GM21825 (cell line): Measurements from ENCODE around the gene HADH.
"Not testable (repeated sequence)": the region's sequence is repeated elsewhere in the genome, so short reads cannot be mapped to it uniquely, and the experiment has no call there.

Experiments
- ATAC-seq: cut with Tn5 transposase; IDR thresholded peaks from one replicate; pipeline ENCODE4 v1.9.1; 2021; ENCODE audit warnings: mild to moderate bottlenecking, moderate library complexity; ENCODE audit not compliant: unreplicated experiment

HADH gene

DNA sequence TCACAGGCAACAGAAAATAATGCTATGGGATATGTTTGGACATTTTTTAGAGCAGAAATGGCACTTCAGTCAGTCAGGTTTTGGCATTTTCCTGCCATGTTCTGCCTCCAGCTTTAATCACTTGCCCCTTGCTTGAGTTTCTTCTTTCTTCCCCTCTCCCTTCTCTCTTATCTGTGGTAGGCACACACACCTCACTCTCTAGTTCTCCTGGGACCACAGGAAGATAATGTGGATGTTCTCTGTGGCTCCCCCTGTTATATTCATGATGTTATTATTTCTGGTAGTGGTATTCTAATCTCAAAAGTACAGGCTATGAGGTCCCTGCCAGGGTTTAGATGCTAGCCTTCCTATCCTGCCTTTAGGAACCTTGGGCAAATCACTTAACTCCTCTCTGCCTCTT, 5.2 kb downstream of the HADH start:
- no peak for ATAC-seq

- ATAC-seq, result no peak
These were observed 7.5 kb downstream of the HADH start for GRCh38 chr4:107996949-107997788.

DNA sequence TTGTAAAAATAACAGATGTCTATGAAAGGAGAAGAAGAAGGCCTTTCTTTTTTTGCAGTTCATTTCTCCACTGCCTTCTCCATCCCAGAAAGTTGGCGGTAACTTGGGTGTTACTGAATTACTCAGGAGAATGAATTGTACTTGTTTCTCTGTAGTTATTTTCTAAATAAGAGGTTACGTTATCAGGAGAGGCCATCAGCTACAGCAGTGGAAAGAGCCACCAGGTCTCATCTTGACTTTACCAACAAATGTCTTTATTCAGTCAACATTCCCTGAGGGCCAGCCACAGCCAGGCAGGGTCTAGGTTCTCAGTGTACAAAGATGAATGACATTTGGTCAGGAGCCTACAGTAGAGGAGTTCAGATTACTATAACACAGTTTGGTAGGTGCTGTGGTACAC, 8.1 kb downstream of the HADH start:
- no peak for ATAC-seq

DNA sequence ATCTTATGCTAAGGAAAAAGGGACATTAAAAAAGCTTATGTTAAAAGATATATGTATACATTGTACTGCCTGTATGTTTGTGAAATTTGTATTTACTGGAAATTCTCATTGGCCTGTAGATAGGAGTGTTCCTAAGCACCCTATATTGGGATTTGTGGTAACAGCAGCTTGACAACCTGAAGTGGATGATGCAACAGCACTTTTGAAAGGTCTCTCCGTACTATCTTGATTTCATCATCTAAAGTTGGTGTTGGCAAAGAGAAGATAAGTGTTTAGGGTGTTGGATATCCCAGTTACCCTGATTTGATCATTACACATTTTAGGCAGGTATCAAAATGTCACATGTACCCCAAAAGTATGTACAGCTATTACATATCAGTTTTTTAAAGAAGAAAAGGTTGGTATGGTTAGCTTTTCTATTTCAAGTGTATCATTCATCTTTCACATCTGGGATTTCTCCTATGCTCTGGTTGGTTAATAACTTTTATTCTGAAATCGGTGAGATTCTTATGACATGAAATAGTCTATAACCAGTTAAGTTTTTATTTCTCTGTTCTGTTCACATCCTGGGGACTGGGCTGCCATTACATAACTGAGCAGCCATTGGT, 10.3 kb downstream of the HADH start:
- ATAC-seq, result no peak

GRCh38 chr4:108001540-108002135, 11.9 kb downstream of the HADH start:
- ATAC-seq, result no peak

DNA sequence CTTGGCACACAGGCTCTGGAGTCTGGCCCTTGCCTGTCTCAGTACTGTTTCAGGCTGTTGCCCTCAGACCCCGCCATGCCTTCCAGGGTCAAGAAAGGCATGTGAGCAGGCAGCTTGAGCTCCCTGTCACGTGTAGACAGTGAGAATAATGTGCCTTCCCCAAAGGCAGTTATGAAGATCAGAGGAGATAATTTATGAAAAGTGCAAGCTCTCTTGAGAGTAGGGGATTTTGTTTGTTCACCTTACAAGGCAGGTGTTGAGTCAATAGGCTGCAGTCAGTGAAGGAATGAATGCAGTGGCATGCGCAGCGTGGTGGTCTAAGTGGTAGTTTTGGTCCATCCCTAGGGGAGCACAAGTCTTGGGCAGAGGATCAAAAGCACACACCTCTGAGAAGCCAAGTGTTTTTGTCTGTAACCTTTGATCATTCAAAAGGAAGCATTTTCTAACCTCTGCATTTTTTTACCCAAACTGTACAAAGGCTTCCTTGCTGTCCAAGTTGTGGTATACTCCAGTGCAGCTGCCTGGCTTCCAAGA, 14.4 kb downstream of the HADH start:
- ATAC-seq, result no peak

DNA sequence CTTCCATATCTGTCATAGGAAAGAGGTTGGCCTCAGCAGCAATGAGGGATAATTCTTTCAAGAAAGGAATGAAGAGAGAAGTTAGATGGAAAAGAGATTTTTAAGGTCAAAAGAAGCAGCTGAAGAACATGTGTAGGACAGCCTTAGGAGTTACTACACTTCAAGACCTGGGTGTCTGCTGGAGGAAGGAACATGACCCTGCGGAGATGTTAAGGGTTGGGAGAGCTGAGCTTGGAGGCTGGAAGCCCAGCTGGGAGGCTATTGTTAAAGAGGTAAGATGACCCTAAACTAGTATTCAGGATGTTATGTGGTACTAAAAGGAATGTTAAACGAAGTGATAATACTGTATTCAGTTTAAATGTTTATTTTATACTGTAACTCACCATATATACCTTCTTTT, 15.0 kb downstream of the HADH start:
- ATAC-seq, result no peak

- no peak for ATAC-seq
These were observed 16.1 kb downstream of the HADH start for GRCh38 chr4:108005807-108006206.

- ATAC-seq, result no peak
These were observed 16.7 kb downstream of the HADH start for GRCh38 chr4:108006361-108006760.

- ATAC-seq, result no peak
These were observed 18.3 kb downstream of the HADH start for GRCh38 chr4:108007984-108008383.

- ATAC-seq, result no peak
These were observed 19.0 kb downstream of the HADH start for GRCh38 chr4:108008721-108009120.

DNA sequence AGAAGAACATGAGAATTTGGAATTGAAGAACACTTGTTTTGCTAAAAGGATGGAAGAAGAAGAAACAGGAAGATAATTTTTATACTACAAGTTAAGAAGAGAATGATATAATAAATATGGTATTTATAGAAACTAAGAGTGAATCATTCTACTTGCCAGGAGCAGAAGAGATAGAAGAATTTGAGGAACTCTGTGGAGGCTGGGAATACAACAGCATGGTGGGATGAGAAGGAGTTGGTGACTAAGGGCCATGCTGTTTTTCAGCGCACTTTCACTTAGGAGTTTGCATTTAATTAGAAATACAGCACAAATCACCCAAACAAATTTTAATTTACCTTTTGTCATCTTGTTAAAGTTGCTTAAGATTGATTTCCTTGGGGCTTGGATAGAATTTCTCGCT, 20.5 kb downstream of the HADH start:
- ATAC-seq, result no peak

DNA sequence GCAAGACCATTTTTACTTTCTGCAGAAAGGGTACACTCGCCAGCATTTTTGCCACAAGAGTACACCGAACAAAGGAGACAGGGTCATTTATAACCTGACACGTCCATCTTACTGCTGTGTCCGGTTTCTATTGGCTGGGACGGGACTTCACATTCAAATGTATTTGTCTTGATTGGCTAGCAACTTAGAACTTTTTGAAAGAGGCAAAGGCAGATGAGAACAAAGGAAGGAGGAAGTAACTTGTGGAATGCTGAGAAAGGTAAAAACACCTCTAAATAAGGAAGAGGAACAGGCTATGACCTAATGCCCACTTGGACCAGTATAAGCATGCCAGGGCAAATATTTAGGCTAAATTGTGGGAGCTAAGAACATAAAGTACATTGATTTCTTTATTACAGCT, 22.7 kb downstream of the HADH start:
- not testable (repeated sequence) for ATAC-seq

GRCh38 chr4:108013327-108013726, 23.6 kb downstream of the HADH start:
- ATAC-seq, result no peak

DNA sequence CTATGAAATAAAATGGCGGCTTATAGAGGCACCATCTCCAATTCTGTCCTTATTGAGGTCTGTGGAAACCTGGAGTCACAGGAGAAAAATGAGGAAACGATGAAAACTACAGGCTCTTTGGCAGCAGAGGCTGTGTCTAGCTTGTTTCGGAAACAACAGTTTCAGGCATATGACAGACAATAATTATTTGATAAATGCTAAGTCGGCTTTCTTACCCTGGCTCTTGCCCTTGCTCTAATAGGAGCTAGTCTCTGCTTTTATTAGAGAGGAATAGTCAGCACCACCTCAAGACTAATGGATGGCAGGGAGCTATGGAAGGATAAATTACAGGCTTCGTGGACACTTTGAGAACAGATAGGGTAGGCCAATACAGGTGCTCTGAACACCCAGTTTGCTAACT, 24.3 kb downstream of the HADH start:
- ATAC-seq, result no peak

GRCh38 chr4:108018040-108018883, 28.6 kb downstream of the HADH start:
- peak; percentile 76 for ATAC-seq

DNA sequence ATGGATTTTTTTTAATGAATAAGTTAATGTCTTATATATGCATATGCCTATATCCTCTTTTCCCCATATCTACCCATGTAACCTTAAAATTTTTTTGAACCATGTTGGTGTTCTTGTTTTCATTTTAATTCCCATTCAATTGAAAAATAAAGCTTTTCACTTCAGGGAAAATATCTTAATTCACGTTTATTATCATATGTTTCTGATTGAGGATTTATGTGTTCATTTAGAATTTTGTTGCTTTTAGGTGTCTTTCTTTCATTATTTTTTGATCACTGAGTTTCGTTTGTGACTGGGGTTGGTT, 29.1 kb downstream of the HADH start:
- no peak for ATAC-seq

GRCh38 chr4:108024085-108024877, 34.6 kb downstream of the HADH start:
- ATAC-seq, result no peak

DNA sequence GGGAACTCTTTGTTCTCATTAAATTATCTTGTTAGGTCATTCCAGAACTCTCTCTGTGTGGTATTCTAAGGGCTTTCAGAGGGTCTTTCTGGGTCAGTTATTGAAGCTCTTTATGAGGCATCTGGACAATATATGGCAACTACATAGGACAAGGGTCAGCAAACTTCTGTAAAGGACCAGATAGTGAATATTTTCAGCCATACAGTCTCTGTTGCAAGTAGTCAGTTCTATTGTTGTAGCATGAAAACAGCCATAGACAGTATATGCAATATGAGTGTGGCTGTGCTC, 35.1 kb downstream of the HADH start:
- no peak for ATAC-seq

GRCh38 chr4:108029016-108029720, 39.5 kb downstream of the HADH start:
- no peak for ATAC-seq
